Measurements from ENCODE around the gene ZNF516.

DNA sequence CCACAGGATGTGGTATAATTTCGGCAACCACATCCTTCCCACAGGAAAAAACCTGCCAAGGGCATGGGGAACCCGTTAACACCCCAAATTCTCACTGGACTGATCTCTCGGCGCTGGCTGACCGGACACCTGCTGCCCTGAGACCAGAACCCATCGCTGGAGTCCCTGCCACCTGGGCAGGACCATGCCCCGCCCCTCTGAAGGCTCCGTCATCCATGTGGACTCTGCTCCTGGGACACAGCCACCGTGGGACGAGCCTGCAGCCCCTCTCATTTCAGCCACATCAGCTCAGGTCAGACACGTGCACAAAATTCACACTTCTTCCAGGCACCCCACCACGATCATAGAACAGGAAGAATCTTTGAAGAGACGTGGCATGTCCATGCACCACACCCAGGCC lies 108.2 kb downstream of the ZNF516 start:
- no peak for TF ChIP-seq POLR2A (IDR thresholded peaks at IDR 0.05)
- TF ChIP-seq, protein P1, sequence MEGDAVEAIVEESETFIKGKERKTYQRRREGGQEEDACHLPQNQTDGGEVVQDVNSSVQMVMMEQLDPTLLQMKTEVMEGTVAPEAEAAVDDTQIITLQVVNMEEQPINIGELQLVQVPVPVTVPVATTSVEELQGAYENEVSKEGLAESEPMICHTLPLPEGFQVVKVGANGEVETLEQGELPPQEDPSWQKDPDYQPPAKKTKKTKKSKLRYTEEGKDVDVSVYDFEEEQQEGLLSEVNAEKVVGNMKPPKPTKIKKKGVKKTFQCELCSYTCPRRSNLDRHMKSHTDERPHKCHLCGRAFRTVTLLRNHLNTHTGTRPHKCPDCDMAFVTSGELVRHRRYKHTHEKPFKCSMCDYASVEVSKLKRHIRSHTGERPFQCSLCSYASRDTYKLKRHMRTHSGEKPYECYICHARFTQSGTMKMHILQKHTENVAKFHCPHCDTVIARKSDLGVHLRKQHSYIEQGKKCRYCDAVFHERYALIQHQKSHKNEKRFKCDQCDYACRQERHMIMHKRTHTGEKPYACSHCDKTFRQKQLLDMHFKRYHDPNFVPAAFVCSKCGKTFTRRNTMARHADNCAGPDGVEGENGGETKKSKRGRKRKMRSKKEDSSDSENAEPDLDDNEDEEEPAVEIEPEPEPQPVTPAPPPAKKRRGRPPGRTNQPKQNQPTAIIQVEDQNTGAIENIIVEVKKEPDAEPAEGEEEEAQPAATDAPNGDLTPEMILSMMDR (IDR thresholded peaks at IDR 0.05): no peak
- TF ChIP-seq EP300 (IDR thresholded peaks at IDR 0.05): no peak
